ENCODE data around the gene STIM1.

Gene STIM1

GRCh38 chr11:4090258-4090657, 234.8 kb downstream of the STIM1 start:
- Histone ChIP-seq H3K27ac (ENCODE audit: low read depth, low read length, poor library complexity, severe bottlenecking) (no peak overlapping the region), H2AFZ (ENCODE audit: low read length) (no peak overlapping the region), H3K9me3 (ENCODE audit: low read length) (no peaks in the 10 kb centered on the region), H3K36me3 (ENCODE audit: insufficient read depth, low read length) (peaks cover 20% of the 10 kb centered on the region), H4K20me1 (ENCODE audit: insufficient read depth, low read length) (no peaks in the 10 kb centered on the region), H3K4me1 (ENCODE audit: insufficient read depth, low read length, severe bottlenecking) (peaks cover 9% of the 10 kb centered on the region), H3K4me2 (ENCODE audit: low read length) (no peak overlapping the region), H3K4me3 (ENCODE audit: low read depth, low read length, poor library complexity, severe bottlenecking) (no peak overlapping the region), H3K9me2 (ENCODE audit: low read depth, low read length) (no peaks in the 10 kb centered on the region), H3K79me2 (ENCODE audit: insufficient read depth, low read length) (peaks cover 3% of the 10 kb centered on the region; the same call in 1 of the 2 replicates), H3K9ac (ENCODE audit: low read length) (no peak overlapping the region), H3F3A (ENCODE audit: insufficient read depth, low read length) (no peaks in the 10 kb centered on the region), H3K27me3 (ENCODE audit: insufficient read depth, low read length) (no peaks in the 10 kb centered on the region)
- TF ChIP-seq EZH2 (IDR thresholded peaks at IDR 0.05; ENCODE audit: borderline replicate concordance, low read length): no peak
- no peak for TF ChIP-seq CTCF (IDR thresholded peaks at IDR 0.05; ENCODE audit: low read length)

- no peak overlapping the region for H2AFZ ChIP-seq (ENCODE audit: low read length)
- H3K9ac ChIP-seq (ENCODE audit: low read length): no peak overlapping the region
- H3K27ac ChIP-seq (ENCODE audit: low read depth, low read length, poor library complexity, severe bottlenecking): no peak overlapping the region
- peaks cover 16% of the 10 kb centered on the region for H3K36me3 ChIP-seq (ENCODE audit: insufficient read depth, low read length)
- TF ChIP-seq EZH2 (IDR thresholded peaks at IDR 0.05; ENCODE audit: borderline replicate concordance, low read length): no peak
- TF ChIP-seq CTCF (IDR thresholded peaks at IDR 0.05; ENCODE audit: low read length): no peak
- H3F3A ChIP-seq (ENCODE audit: insufficient read depth, low read length): no peaks in the 10 kb centered on the region
- no peaks in the 10 kb centered on the region for H3K9me2 ChIP-seq (ENCODE audit: low read depth, low read length)
- peaks cover 20% of the 10 kb centered on the region for H3K79me2 ChIP-seq (ENCODE audit: insufficient read depth, low read length)
- no peak overlapping the region for H3K4me3 ChIP-seq (ENCODE audit: low read depth, low read length, poor library complexity, severe bottlenecking)
- H3K9me3 ChIP-seq (ENCODE audit: low read length): no peaks in the 10 kb centered on the region
- no peaks in the 10 kb centered on the region for H4K20me1 ChIP-seq (ENCODE audit: insufficient read depth, low read length)
- no peaks in the 10 kb centered on the region for H3K27me3 ChIP-seq (ENCODE audit: insufficient read depth, low read length)
- no peak overlapping the region for H3K4me2 ChIP-seq (ENCODE audit: low read length)
- peaks cover 23% of the 10 kb centered on the region for H3K4me1 ChIP-seq (ENCODE audit: insufficient read depth, low read length, severe bottlenecking)
Observed at GRCh38 chr11:4092026-4092425, 236.6 kb downstream of the STIM1 start.

GRCh38 chr11:4093519-4094347, 238.3 kb downstream of the STIM1 start:
- Histone ChIP-seq H3K36me3 (ENCODE audit: insufficient read depth, low read length) (peaks cover 8% of the 10 kb centered on the region; the same call in 1 of the 2 replicates), H3K27ac (ENCODE audit: low read depth, low read length, poor library complexity, severe bottlenecking) (peak overlapping the region; percentile 78), H3K4me2 (ENCODE audit: low read length) (peak overlapping the region; percentile 97), H4K20me1 (ENCODE audit: insufficient read depth, low read length) (no peaks in the 10 kb centered on the region), H3K27me3 (ENCODE audit: insufficient read depth, low read length) (no peaks in the 10 kb centered on the region), H3K9me2 (ENCODE audit: low read depth, low read length) (no peaks in the 10 kb centered on the region), H3K4me3 (ENCODE audit: low read depth, low read length, poor library complexity, severe bottlenecking) (peak overlapping the region; percentile 85), H3F3A (ENCODE audit: insufficient read depth, low read length) (no peaks in the 10 kb centered on the region), H3K79me2 (ENCODE audit: insufficient read depth, low read length) (peaks cover 36% of the 10 kb centered on the region), H2AFZ (ENCODE audit: low read length) (peak overlapping the region; percentile 65; the same call in 1 of the 2 replicates), H3K9ac (ENCODE audit: low read length) (peak overlapping the region; percentile 91), H3K9me3 (ENCODE audit: low read length) (no peaks in the 10 kb centered on the region), H3K4me1 (ENCODE audit: insufficient read depth, low read length, severe bottlenecking) (peaks cover 34% of the 10 kb centered on the region)
- TF ChIP-seq CTCF (IDR thresholded peaks at IDR 0.05; ENCODE audit: low read length) (no peak), EZH2 (IDR thresholded peaks at IDR 0.05; ENCODE audit: borderline replicate concordance, low read length) (no peak)

All from OCI-LY1 (cell line).